ENCODE results near the gene RPUSD3. TPM values are rescaled to one million over a fixed set of nuclear protein-coding genes. Genes with fewer than 3 reads are reported as not detected.

RPUSD3 gene
- total and polyA plus RNA-seq, 2 experiments from 2014 or later, result 32.6 to 38.3 TPM

DNA sequence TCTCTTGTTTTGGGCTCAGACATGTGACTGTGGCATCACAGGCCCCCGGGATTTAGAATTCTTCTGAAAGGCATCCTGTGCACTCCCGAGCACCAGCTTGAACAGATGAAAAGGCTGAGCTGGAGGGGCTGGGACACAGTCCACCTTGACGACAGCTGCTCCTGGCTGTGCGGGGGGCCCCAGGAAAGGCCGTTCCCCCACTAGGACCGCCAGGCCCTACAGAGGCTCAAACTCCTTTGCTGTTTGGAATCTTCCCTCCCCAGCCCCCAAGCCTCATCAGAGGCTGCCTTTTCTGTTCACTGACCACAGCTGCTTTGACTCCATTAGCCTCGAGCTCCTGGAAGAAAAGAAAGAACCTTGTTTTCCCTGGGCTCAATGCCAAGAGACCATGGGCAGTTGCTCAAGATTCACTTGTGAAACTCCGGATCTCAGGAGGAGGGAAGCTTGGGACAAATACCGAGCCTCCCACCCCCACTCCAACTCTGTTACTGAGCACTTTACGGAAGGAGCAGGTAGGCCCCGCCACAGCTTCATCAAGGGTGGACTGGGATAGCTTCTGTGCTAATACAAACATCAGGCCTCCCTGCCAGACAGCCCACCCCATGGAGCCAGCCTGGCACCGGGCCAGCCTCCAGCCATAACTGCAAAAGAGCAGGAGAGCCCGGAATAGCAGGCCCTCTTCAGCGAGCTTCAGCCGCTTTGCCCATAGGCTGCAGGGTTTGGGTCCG is 20.6 kb upstream of the RPUSD3 start:
- peak; percentile 61 for DNase-seq
- H3K9me2 ChIP-seq (ENCODE audit: insufficient read depth), result no peaks in the 10 kb centered on the region
- no peaks in the 10 kb centered on the region for H3K9me3 ChIP-seq (ENCODE audit: low read depth)
- no peaks in the 10 kb centered on the region for H3K79me2 ChIP-seq (ENCODE audit: insufficient read depth)
- no peaks in the 10 kb centered on the region for H3K4me1 ChIP-seq (ENCODE audit: insufficient read depth)
- in situ Hi-C loops (cut with MboI), result no loop called here
- H3K36me3 ChIP-seq (ENCODE audit: low read depth), result no peaks in the 10 kb centered on the region
- WGBS, 2 experiments (ENCODE audit: low coverage in 1 of 2, low lambda C conversion rate in 2 of 2, missing lambda C conversion rate in 2 of 2), result 71 to 72% methylated on average over 16 of the region's 16 CpGs
- no peak overlapping the region for H3K4me2 ChIP-seq (ENCODE audit: unreplicated experiment)
- H4K20me1 ChIP-seq (ENCODE audit: insufficient read depth), result no peaks in the 10 kb centered on the region
- H3K27ac ChIP-seq, result no peak overlapping the region
- no peak overlapping the region for H3K4me3 ChIP-seq
- no peak overlapping the region for H3K9ac ChIP-seq
- no peak overlapping the region for H2AFZ ChIP-seq
- no peaks in the 10 kb centered on the region for H3F3A ChIP-seq (ENCODE audit: insufficient read depth)
- H3K27me3 ChIP-seq (replicated peaks; ENCODE audit: insufficient read depth), result no peaks in the 10 kb centered on the region
- TF ChIP-seq EZH2 (IDR thresholded peaks at IDR 0.05; ENCODE audit: insufficient read depth, poor library complexity, severe bottlenecking) (no peak), EZH2phosphoT487 (IDR thresholded peaks at IDR 0.05; ENCODE audit: insufficient read depth, low read depth) (no peak)

DNA sequence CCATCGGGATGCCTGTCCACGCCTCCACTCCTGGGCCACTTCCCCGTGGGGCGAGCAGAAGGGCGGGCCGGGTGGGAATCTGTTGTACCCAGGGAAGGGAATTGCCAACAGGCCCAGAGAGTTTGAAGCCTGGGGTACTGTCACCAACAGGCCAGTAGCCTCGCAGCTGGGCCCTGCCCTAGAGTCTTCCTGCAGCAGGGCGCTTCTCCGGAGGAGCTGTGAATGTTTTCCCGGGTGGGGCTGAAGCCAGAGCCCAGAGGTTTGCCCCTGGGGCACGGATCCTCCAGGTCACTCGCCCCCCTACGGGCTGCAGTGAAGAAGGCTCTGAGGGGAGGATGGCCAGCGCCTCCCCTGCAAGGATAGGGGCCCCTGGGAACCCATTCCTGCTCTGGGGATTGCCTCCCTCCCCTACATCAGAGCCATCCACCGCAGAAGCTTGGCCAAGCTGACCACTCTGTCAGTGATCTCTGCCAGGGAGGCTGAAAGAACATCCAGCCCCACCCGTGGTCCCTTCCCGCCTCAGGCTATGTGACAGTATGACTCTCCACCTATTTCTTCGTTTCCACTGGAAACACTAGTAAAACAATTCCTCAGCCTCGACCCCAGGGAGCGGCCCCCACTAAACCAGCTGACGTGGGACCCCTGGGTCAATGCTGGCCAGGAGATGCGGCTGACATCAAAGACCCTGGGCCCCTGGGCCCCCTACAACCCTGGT is 19.4 kb upstream of the RPUSD3 start:
- 53 to 55% methylated on average over 19 to 22 of the region's 22 CpGs for WGBS, 2 experiments (ENCODE audit: low coverage in 1 of 2, low lambda C conversion rate in 2 of 2, missing lambda C conversion rate in 2 of 2)
- H3K27me3 ChIP-seq (replicated peaks; ENCODE audit: insufficient read depth), result no peaks in the 10 kb centered on the region
- no peaks in the 10 kb centered on the region for H3K9me2 ChIP-seq (ENCODE audit: insufficient read depth)
- no peaks in the 10 kb centered on the region for H3K36me3 ChIP-seq (ENCODE audit: low read depth)
- peak overlapping the region; percentile 66 for H2AFZ ChIP-seq
- in situ Hi-C loops (cut with MboI), result no loop called here
- no peak overlapping the region for H3K4me2 ChIP-seq (ENCODE audit: unreplicated experiment)
- H4K20me1 ChIP-seq (ENCODE audit: insufficient read depth), result no peaks in the 10 kb centered on the region
- H3K9ac ChIP-seq, result 0 out of 2 replicates have a peak overlapping the region, but pooled peaks have one; percentile 1
- DNase-seq, result no peak
- H3K4me3 ChIP-seq, result 0 out of 2 replicates have a peak overlapping the region, but pooled peaks have one; percentile 45
- no peaks in the 10 kb centered on the region for H3K79me2 ChIP-seq (ENCODE audit: insufficient read depth)
- H3F3A ChIP-seq (ENCODE audit: insufficient read depth), result no peaks in the 10 kb centered on the region
- no peak overlapping the region for H3K27ac ChIP-seq
- H3K9me3 ChIP-seq (ENCODE audit: low read depth), result no peaks in the 10 kb centered on the region
- TF ChIP-seq EZH2 (IDR thresholded peaks at IDR 0.05; ENCODE audit: insufficient read depth, poor library complexity, severe bottlenecking) (no peak), EZH2phosphoT487 (IDR thresholded peaks at IDR 0.05; ENCODE audit: insufficient read depth, low read depth) (no peak)
- H3K4me1 ChIP-seq (ENCODE audit: insufficient read depth), result no peaks in the 10 kb centered on the region

DNA sequence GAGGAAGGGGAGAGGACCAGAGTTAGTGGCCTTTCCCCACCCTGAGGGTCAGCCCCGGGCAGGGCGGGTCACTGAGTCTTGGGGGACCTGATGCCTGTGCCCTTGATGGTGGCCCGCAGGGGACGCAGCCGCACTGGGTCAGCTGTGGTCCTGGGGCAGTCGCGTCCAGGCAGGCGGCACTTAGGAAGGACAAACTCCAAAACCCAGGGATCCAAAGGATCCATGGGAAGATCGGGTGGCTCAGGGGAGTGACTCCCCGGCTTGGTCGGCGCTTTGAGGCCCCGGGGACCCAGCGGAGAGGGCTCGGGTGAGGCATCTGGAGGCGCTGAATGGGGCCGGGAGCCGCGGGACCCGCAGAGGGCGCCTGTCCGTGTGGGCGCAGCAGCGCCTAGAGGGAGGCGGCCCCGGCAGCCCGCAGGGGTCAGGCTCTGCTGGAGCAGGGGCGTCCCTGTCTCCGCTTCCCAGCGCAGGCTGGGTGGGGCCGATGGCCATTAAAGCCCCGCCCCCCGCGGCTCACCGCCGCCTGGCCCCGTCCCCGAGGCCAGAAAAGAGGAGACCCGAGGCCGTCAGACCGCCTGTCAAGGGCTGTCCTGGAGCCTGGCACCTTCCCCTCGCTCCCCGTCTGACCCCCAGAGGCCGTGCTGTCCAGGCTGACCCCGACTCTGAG is 18.7 kb upstream of the RPUSD3 start:
- H3K4me3 ChIP-seq, result peak overlapping the region; percentile 45; the same call in 1 of the 2 replicates
- no peaks in the 10 kb centered on the region for H3F3A ChIP-seq (ENCODE audit: insufficient read depth)
- in situ Hi-C loops (cut with MboI), result no loop called here
- H3K9ac ChIP-seq, result peak overlapping the region; percentile 1; the same call in 1 of the 2 replicates
- H3K79me2 ChIP-seq (ENCODE audit: insufficient read depth), result no peaks in the 10 kb centered on the region
- H3K27ac ChIP-seq, result no peak overlapping the region
- H3K9me2 ChIP-seq (ENCODE audit: insufficient read depth), result no peaks in the 10 kb centered on the region
- no peaks in the 10 kb centered on the region for H3K9me3 ChIP-seq (ENCODE audit: low read depth)
- H3K4me2 ChIP-seq (ENCODE audit: unreplicated experiment), result no peak overlapping the region
- H4K20me1 ChIP-seq (ENCODE audit: insufficient read depth), result no peaks in the 10 kb centered on the region
- WGBS, 2 experiments (ENCODE audit: low coverage in 1 of 2, low lambda C conversion rate in 2 of 2, missing lambda C conversion rate in 2 of 2), result 24 to 39% methylated on average over 29 to 33 of the region's 45 CpGs
- DNase-seq, result peak; percentile 51
- no peaks in the 10 kb centered on the region for H3K4me1 ChIP-seq (ENCODE audit: insufficient read depth)
- no peaks in the 10 kb centered on the region for H3K36me3 ChIP-seq (ENCODE audit: low read depth)
- no peak for TF ChIP-seq EZH2phosphoT487 (IDR thresholded peaks at IDR 0.05; ENCODE audit: insufficient read depth, low read depth)
- H2AFZ ChIP-seq, result peak overlapping the region; percentile 66
- H3K27me3 ChIP-seq (replicated peaks; ENCODE audit: insufficient read depth), result no peaks in the 10 kb centered on the region

- H3K4me3 ChIP-seq, result no peak overlapping the region
- H3K36me3 ChIP-seq (ENCODE audit: low read depth), result no peaks in the 10 kb centered on the region
- H2AFZ ChIP-seq, result no peak overlapping the region
- no peaks in the 10 kb centered on the region for H3F3A ChIP-seq (ENCODE audit: insufficient read depth)
- H3K9me2 ChIP-seq (ENCODE audit: insufficient read depth), result no peaks in the 10 kb centered on the region
- H3K4me1 ChIP-seq (ENCODE audit: insufficient read depth), result no peaks in the 10 kb centered on the region
- H3K27me3 ChIP-seq (replicated peaks; ENCODE audit: insufficient read depth), result no peaks in the 10 kb centered on the region
- no peak overlapping the region for H3K9ac ChIP-seq
- H3K9me3 ChIP-seq (ENCODE audit: low read depth), result no peaks in the 10 kb centered on the region
- H3K4me2 ChIP-seq (ENCODE audit: unreplicated experiment), result no peak overlapping the region
- 95 to 97% methylated on average over 5 of the region's 5 CpGs for WGBS, 2 experiments (ENCODE audit: low coverage in 1 of 2, low lambda C conversion rate in 2 of 2, missing lambda C conversion rate in 2 of 2)
- no peaks in the 10 kb centered on the region for H4K20me1 ChIP-seq (ENCODE audit: insufficient read depth)
- no peak for DNase-seq
- in situ Hi-C loops (cut with MboI), result no loop called here
- TF ChIP-seq EZH2 (IDR thresholded peaks at IDR 0.05; ENCODE audit: insufficient read depth, poor library complexity, severe bottlenecking) (no peak), EZH2phosphoT487 (IDR thresholded peaks at IDR 0.05; ENCODE audit: insufficient read depth, low read depth) (no peak)
- H3K79me2 ChIP-seq (ENCODE audit: insufficient read depth), result no peaks in the 10 kb centered on the region
- H3K27ac ChIP-seq, result no peak overlapping the region
These were observed 17.9 kb upstream of the RPUSD3 start for GRCh38 chr3:9861626-9862130.

All from GM23248 (cell line).